ENCODE measurements around the gene LAMC2. TPM values are rescaled to one million over a fixed set of nuclear protein-coding genes. Genes with fewer than 3 reads are reported as not detected.

Gene LAMC2
- total and polyA plus RNA-seq, 2 of the 8 experiments (the other 6 are each of a cell fraction or from before 2014, with no cell fraction given), result 4.6 to 12.9 TPM

- TF ChIP-seq CHD7 (IDR thresholded peaks at IDR 0.05; ENCODE audit: insufficient replicate concordance, low read length) (no peak), CEBPB (IDR thresholded peaks at IDR 0.05; ENCODE audit: low read depth, low read length) (no peak), NRF1 (IDR thresholded peaks at IDR 0.05; ENCODE audit: low read depth, low read length) (no peak), SP1 (IDR thresholded peaks at IDR 0.05; ENCODE audit: low read depth, low read length) (no peak), RXRA (IDR thresholded peaks at IDR 0.05; ENCODE audit: insufficient read depth, low read depth, low read length) (no peak), ZNF274 (IDR thresholded peaks at IDR 0.05; ENCODE audit: borderline replicate concordance, extremely low read depth, low read length) (no peak), CHD2 (IDR thresholded peaks at IDR 0.05; ENCODE audit: low read length) (no peak), SIN3A (conservative IDR thresholded peaks at IDR 0.05 in 1 of 2, IDR thresholded peaks at IDR 0.05 in 1 of 2; ENCODE audit: low read depth in 1 of 2, low read length in 2 of 2) (no peak), BRCA1 (IDR thresholded peaks at IDR 0.05; ENCODE audit: low read depth, low read length) (no peak), RNF2 (IDR thresholded peaks at IDR 0.05; ENCODE audit: borderline replicate concordance, low read depth, low read length, missing control alignments, poor library complexity, severe bottlenecking) (no peak), POU5F1 (IDR thresholded peaks at IDR 0.05; ENCODE audit: low read depth, low read length) (no peak), FOSL1 (IDR thresholded peaks at IDR 0.05; ENCODE audit: insufficient read depth, low read depth, low read length) (no peak), SP4 (IDR thresholded peaks at IDR 0.05; ENCODE audit: low read length) (no peak)
Measured at GRCh38 chr1:183178545-183178944, 7.5 kb upstream of the LAMC2 start (continued).
